H1 (cell line): ENCODE data around the gene SNAP29. TPM values are rescaled to one million over a fixed set of nuclear protein-coding genes. Genes with fewer than 3 reads are reported as not detected.

ENCODE experiments used
- CTCF ChIA-PET: fragments of 300-600 bp; sonication (Branson Sonifier 250); formaldehyde crosslinking; loops from one replicate; lab custom pipeline; 2021; ENCODE audit not compliant: partially characterized antibody; lab: Charles Lee
- POLR2A ChIA-PET: fragments of 300-600 bp; sonication (Branson Sonifier 250); formaldehyde crosslinking; loops from one replicate; lab custom pipeline; 2021; ENCODE audit warnings: inconsistent platforms; ENCODE audit not compliant: partially characterized antibody; lab: Charles Lee
- DNase-seq, 2 experiments: peaks; one replicate each; pipeline versions ENCODE4 v3.0.0 to v3.0.0-alpha.2; 2010 to 2022; ENCODE audit warnings: low spot score in 2 of 2, low read depth in 1 of 2, mixed read lengths in 1 of 2
- FAIRE-seq: peaks from 2 replicates; lab custom pipeline; 2011; peaks lifted over from hg19 to GRCh38; lab: Jason Lieb, UNC
- H2AFZ ChIP-seq: 2 replicates; pipeline ENCODE4 v1.8.1; 2012; ENCODE audit warnings: low read length, inconsistent platforms
- H2AK5ac ChIP-seq: 2 replicates; pipeline ENCODE4 v1.6.1; 2013; ENCODE audit warnings: low read depth, low read length
- H2BK120ac ChIP-seq: replicated peaks from 2 replicates; pipeline ENCODE3; 2013; ENCODE audit warnings: low read depth, low read length, inconsistent platforms
- H2BK12ac ChIP-seq: 2 replicates; pipeline ENCODE4 v1.6.1; 2013; ENCODE audit warnings: low read depth, low read length
- H2BK15ac ChIP-seq: 2 replicates; pipeline ENCODE4 v1.6.1; 2013; ENCODE audit warnings: low read length
- H2BK20ac ChIP-seq: 2 replicates; pipeline ENCODE4 v1.6.1; 2013; ENCODE audit warnings: low read length
- H2BK5ac ChIP-seq: 2 replicates; pipeline ENCODE4 v1.6.1; 2013; ENCODE audit warnings: low read depth, low read length
- H3K14ac ChIP-seq: 2 replicates; pipeline ENCODE4 v1.6.1; 2013; ENCODE audit warnings: inconsistent platforms; ENCODE audit not compliant: insufficient read length
- H3K18ac ChIP-seq: 2 replicates; pipeline ENCODE4 v1.6.1; 2013; ENCODE audit warnings: low read length; ENCODE audit errors: extremely low read depth
- H3K23ac ChIP-seq: 2 replicates; pipeline ENCODE4 v1.6.1; 2013; ENCODE audit warnings: inconsistent platforms; ENCODE audit not compliant: insufficient read length
- H3K23me2 ChIP-seq: 2 replicates; pipeline ENCODE4 v1.6.1; 2013; ENCODE audit warnings: low read depth, low read length
- H3K27ac ChIP-seq: 2 replicates; pipeline ENCODE4 v1.6.1; 2011; ENCODE audit warnings: low read depth, low read length, inconsistent platforms
- H3K27me3 ChIP-seq, 4 experiments: replicated peaks in 1 of 4; 1 replicate in 1 of 4; 2 replicates in 3 of 4; pipeline versions ENCODE4 v1.6.1 to v1.8.1; 2011 to 2013; ENCODE audit warnings: low read length in 3 of 4, mild to moderate bottlenecking in 3 of 4, inconsistent platforms in 2 of 4, mixed read lengths in 2 of 4, moderate library complexity in 1 of 4; ENCODE audit not compliant: control insufficient read depth in 3 of 4, insufficient read depth in 3 of 4; ENCODE audit errors: extremely low read depth in 1 of 4
- H3K36me3 ChIP-seq, 4 experiments: 2 replicates each; pipeline versions ENCODE4 v1.6.1 to v1.8.1; 2011 to 2013; ENCODE audit warnings: mild to moderate bottlenecking in 4 of 4, low read length in 3 of 4, moderate library complexity in 2 of 4, control low read depth in 1 of 4, inconsistent platforms in 1 of 4; ENCODE audit not compliant: insufficient read depth in 4 of 4, control insufficient read depth in 2 of 4
- H3K4ac ChIP-seq: replicated peaks from 2 replicates; pipeline ENCODE3; 2013; ENCODE audit warnings: low read length, low read depth, mixed read lengths, inconsistent platforms; ENCODE audit not compliant: insufficient read length
- H3K4me1 ChIP-seq, 4 experiments: replicated peaks in 1 of 4; 1 replicate in 1 of 4; 2 replicates in 3 of 4; pipeline versions ENCODE4 v1.6.1 to v1.8.1; 2011 to 2013; ENCODE audit warnings: low read length in 3 of 4, inconsistent platforms in 2 of 4, mixed read lengths in 1 of 4; ENCODE audit not compliant: insufficient read depth in 4 of 4, control insufficient read depth in 3 of 4
- H3K4me2 ChIP-seq, 2 experiments: 2 replicates each; pipeline versions ENCODE4 v1.6.1 to v1.8.1; 2011 to 2013; ENCODE audit warnings: low read depth in 2 of 2, low read length in 2 of 2, control low read depth in 1 of 2, inconsistent platforms in 1 of 2, mild to moderate bottlenecking in 1 of 2; ENCODE audit not compliant: insufficient read depth in 1 of 2
- H3K4me3 ChIP-seq, 4 experiments: fragments of 200-600, 300-600 bp in 1 of 4; sonication (generic), shearing (Covaris generic), sonication (Bioruptor Twin) in 1 of 4; 2 replicates each; pipeline versions ENCODE4 v1.5.1 to v1.8.1; 2011 to 2016; ENCODE audit warnings: low read length in 4 of 4, low read depth in 3 of 4, control low read depth in 2 of 4, inconsistent platforms in 2 of 4, mild to moderate bottlenecking in 2 of 4, mixed read lengths in 1 of 4, moderate library complexity in 1 of 4; ENCODE audit not compliant: insufficient read depth in 2 of 4; ENCODE audit errors: extremely low read depth in 1 of 4
- H3K56ac ChIP-seq: replicated peaks from 2 replicates; pipeline ENCODE3; 2013; ENCODE audit warnings: low read depth, mild to moderate bottlenecking, mixed read lengths, low read length, inconsistent platforms; ENCODE audit not compliant: insufficient read length
- H3K79me1 ChIP-seq: 2 replicates; pipeline ENCODE4 v1.6.1; 2013; ENCODE audit warnings: low read depth, low read length, control low read depth
- H3K79me2 ChIP-seq, 2 experiments: 2 replicates each; pipeline versions ENCODE4 v1.6.1 to v1.8.1; 2012 to 2013; ENCODE audit warnings: low read length in 2 of 2, mild to moderate bottlenecking in 2 of 2, inconsistent platforms in 1 of 2; ENCODE audit not compliant: insufficient read depth in 2 of 2, control insufficient read depth in 1 of 2
- H3K9ac ChIP-seq, 4 experiments: replicated peaks in 1 of 4; 1 replicate in 1 of 4; 2 replicates in 3 of 4; pipeline versions ENCODE4 v1.6.1 to v1.8.1; 2011 to 2013; ENCODE audit warnings: low read depth in 3 of 4, low read length in 3 of 4, control low read depth in 2 of 4, mild to moderate bottlenecking in 2 of 4, moderate library complexity in 2 of 4, inconsistent platforms in 1 of 4; ENCODE audit errors: extremely low read depth in 1 of 4
- H3K9me3 ChIP-seq, 2 experiments: 2 replicates each; pipeline versions ENCODE4 v1.6.1 to v1.8.1; 2012 to 2013; ENCODE audit warnings: mild to moderate bottlenecking in 2 of 2, moderate library complexity in 2 of 2, control low read depth in 1 of 2, inconsistent platforms in 1 of 2, low read depth in 1 of 2, low read length in 1 of 2, mixed read lengths in 1 of 2; ENCODE audit not compliant: insufficient read depth in 2 of 2
- H4K20me1 ChIP-seq, 2 experiments: replicated peaks in 1 of 2; 2 replicates each; pipeline versions ENCODE3 to v1.8.1; 2011 to 2013; ENCODE audit warnings: inconsistent platforms in 2 of 2, low read length in 2 of 2, mild to moderate bottlenecking in 1 of 2; ENCODE audit not compliant: insufficient read depth in 2 of 2, control insufficient read depth in 1 of 2
- H4K5ac ChIP-seq: 2 replicates; pipeline ENCODE4 v1.6.1; 2013; ENCODE audit warnings: low read length, low read depth, mixed read lengths, inconsistent platforms; ENCODE audit not compliant: insufficient read length
- H4K8ac ChIP-seq: 2 replicates; pipeline ENCODE4 v1.8.0; 2013; ENCODE audit warnings: mild to moderate bottlenecking, moderate library complexity, low read length, inconsistent platforms; ENCODE audit not compliant: insufficient read depth; ENCODE audit errors: extremely low read depth
- H4K91ac ChIP-seq: replicated peaks from 2 replicates; pipeline ENCODE3; 2013; ENCODE audit warnings: low read length, mixed read lengths, inconsistent platforms; ENCODE audit not compliant: insufficient read length
- BCL11A ChIP-seq, 2 experiments: IDR thresholded peaks; one replicate each; pipeline ENCODE4 v1.6.1; 2011; ENCODE audit warnings: low read depth in 2 of 2, low read length in 2 of 2, mild to moderate bottlenecking in 2 of 2
- EZH2 ChIP-seq: fragments of 200-600 bp; sonication (generic); IDR thresholded peaks from 2 replicates; pipeline ENCODE4 v1.7.1; 2012; ENCODE audit warnings: low read depth, mild to moderate bottlenecking, moderate library complexity, low read length, inconsistent platforms; ENCODE audit not compliant: severe bottlenecking
- HDAC6 ChIP-seq: IDR thresholded peaks from one replicate; pipeline ENCODE4 v1.7.1; 2012; ENCODE audit warnings: low read depth, mild to moderate bottlenecking, inconsistent platforms, low read length, moderate library complexity
- NANOG ChIP-seq: IDR thresholded peaks from 2 replicates; pipeline ENCODE4 v1.6.1; 2011; ENCODE audit warnings: low read length, low read depth, mild to moderate bottlenecking, inconsistent platforms; ENCODE audit not compliant: insufficient read depth, poor library complexity, severe bottlenecking
- PHF8 ChIP-seq: fragments of 200-600 bp; sonication (generic); conservative IDR thresholded peaks from 2 replicates; pipeline ENCODE4 v1.7.1; 2012; ENCODE audit warnings: low read depth, mild to moderate bottlenecking, inconsistent platforms, low read length, moderate library complexity
- POLR2A ChIP-seq, 2 experiments: IDR thresholded peaks; 1 replicate in 1 of 2; 2 replicates in 1 of 2; pipeline ENCODE4 v1.6.1; 2011; ENCODE audit warnings: low read depth in 2 of 2, low read length in 2 of 2, mild to moderate bottlenecking in 2 of 2; ENCODE audit errors: control extremely low read depth in 1 of 2
- RAD21 ChIP-seq, 2 experiments: IDR thresholded peaks in 1 of 2; conservative IDR thresholded peaks in 1 of 2; 2 replicates each; pipeline ENCODE4 v1.6.1; 2011; ENCODE audit warnings: low read depth in 2 of 2, low read length in 2 of 2, improper control_type of control experiment in 1 of 2, inconsistent platforms in 1 of 2, mild to moderate bottlenecking in 1 of 2, moderate library complexity in 1 of 2
- RFX5 ChIP-seq: IDR thresholded peaks from 2 replicates; pipeline ENCODE4 v1.6.1; 2011; ENCODE audit warnings: low read depth, low read length, improper control_type of control experiment, borderline replicate concordance
- RNF2 ChIP-seq: fragments of 200-900, 300-1000 bp; sonication (generic); IDR thresholded peaks from 2 replicates; pipeline ENCODE4 v1.7.1; 2016; ENCODE audit warnings: borderline replicate concordance, low read depth, mild to moderate bottlenecking, antibody characterized with exemption, low read length; ENCODE audit not compliant: poor library complexity, severe bottlenecking; ENCODE audit errors: missing control alignments
- SAP30 ChIP-seq: fragments of 300-600 bp; sonication (generic); IDR thresholded peaks from 2 replicates; pipeline ENCODE4 v1.7.1; 2012; ENCODE audit warnings: low read length, moderate library complexity, mild to moderate bottlenecking, inconsistent platforms; ENCODE audit not compliant: insufficient read depth, insufficient replicate concordance
- SP4 ChIP-seq: IDR thresholded peaks from 2 replicates; pipeline ENCODE4 v1.6.1; 2012; ENCODE audit warnings: low read length, inconsistent platforms
- TCF12 ChIP-seq: IDR thresholded peaks from 2 replicates; pipeline ENCODE4 v1.6.1; 2011; ENCODE audit warnings: low read depth, mild to moderate bottlenecking, low read length
- WGBS, 2 experiments: shearing (Covaris generic) in 1 of 2; methylation state at CpG; one replicate each; pipeline versions ENCODE4 v1.1.6 to v1.1.7; 2013 to 2015; ENCODE audit warnings: low lambda C conversion rate in 2 of 2, mixed read lengths in 2 of 2, inconsistent platforms in 1 of 2, low coverage in 1 of 2, missing lambda C conversion rate in 1 of 2; ENCODE audit not compliant: insufficient replicate concordance in 2 of 2, insufficient coverage in 1 of 2, insufficient read length in 1 of 2; ENCODE audit errors: extremely low coverage in 1 of 2, missing lambda C conversion rate in 1 of 2; 5-methylcytosine and 5-hydroxymethylcytosine counted together
- polyA plus RNA-seq, 7 experiments: library from polyadenylated mRNA; depleted of rRNA in 3 of 7; stranded (reverse) in 5 of 7; unstranded in 2 of 7; fragments of >200 nt in 5 of 7; fragments of 200-250 nt in 2 of 7; gene quantifications; 1 replicate in 5 of 7; 2 replicates in 1 of 7; 4 replicates in 1 of 7; pipeline versions ENCODE4 v1.2.1 to v1.2.3, GENCODE V29; 2011 to 2013; ENCODE audit warnings: missing spikeins in 2 of 7, mixed read lengths in 2 of 7
- total RNA-seq: library from RNA; stranded (reverse); fragmentation: NEBNext Ultra II Directional; extraction: Animal tissue kit (Norgen Biotek cat#: 25700); gene quantifications from 2 replicates; pipeline ENCODE4 v1.2.1, GENCODE V29; 2021

SNAP29 gene
- total and polyA plus RNA-seq, 2 of the 8 experiments (the other 6 are each of a cell fraction or from before 2014, with no cell fraction given): 11.8 to 15.0 TPM

- no peak overlapping the region for H3K18ac ChIP-seq
- no peak overlapping the region for H3K27ac ChIP-seq
- CTCF ChIA-PET: interaction anchor here (0.7 to 1.4 kb wide), 7 partner anchors 11 to 62 kb away, joined by 3 to 10 read pairs (median 3); partner anchors contain the start of gene CRKL
- no peaks in the 10 kb centered on the region; a peak in 1 of 8 replicates for H3K36me3 ChIP-seq
- 93% methylated on average over 8 of the region's 8 CpGs; no CpG with 5 or more reads in 1 of the 2 experiments for WGBS, 2 experiments
- H2BK120ac ChIP-seq: no peak overlapping the region
- H2BK20ac ChIP-seq: no peak overlapping the region
- DNase-seq (no peak), FAIRE-seq (no peak)
- H2BK5ac ChIP-seq: no peak overlapping the region
- H2AFZ ChIP-seq: no peak overlapping the region
- no peak overlapping the region; a peak in 1 of 7 replicates for H3K9ac ChIP-seq
- no peak overlapping the region for H3K56ac ChIP-seq
- H3K23me2 ChIP-seq: no peaks in the 10 kb centered on the region
- no peak overlapping the region for H2BK12ac ChIP-seq
- H3K27me3 ChIP-seq: no peaks in the 10 kb centered on the region
- no peak overlapping the region for H3K4ac ChIP-seq
- no peak overlapping the region for H4K5ac ChIP-seq
- no peak overlapping the region for H2AK5ac ChIP-seq
- no peaks in the 10 kb centered on the region for H3K79me2 ChIP-seq
- no peaks in the 10 kb centered on the region; a peak in 1 of 7 replicates for H3K4me1 ChIP-seq
- no peaks in the 10 kb centered on the region for H3K9me3 ChIP-seq
- no peak overlapping the region for H3K23ac ChIP-seq
- no peak overlapping the region for H3K4me2 ChIP-seq
- no peaks in the 10 kb centered on the region; the same call in none of the 2 replicates for H3K79me1 ChIP-seq
- H4K91ac ChIP-seq: no peak overlapping the region
- POLR2A ChIA-PET: interaction anchor here (0.9 kb wide), 1 partner anchor 7 kb away, joined by 6 read pairs; no protein-coding TSS in a partner anchor
- peaks cover 1 to 6% of the 10 kb centered on the region in 2 experiments for H4K20me1 ChIP-seq
- no peak overlapping the region for H3K4me3 ChIP-seq
- no peak overlapping the region for H4K8ac ChIP-seq
- TF ChIP-seq SP4 (no peak), SAP30 (no peak), HDAC6 (no peak), NANOG (no peak), RNF2 (no peak), RFX5 (no peak), RAD21 (IDR thresholded peaks at IDR 0.05 in 1 of 2, conservative IDR thresholded peaks at IDR 0.05 in 1 of 2; ENCODE audit: low read depth in 2 of 2, low read length in 2 of 2) (no peak), TCF12 (no peak), EZH2 (no peak), PHF8 (no peak), POLR2A (IDR thresholded peaks at IDR 0.05; ENCODE audit: control extremely low read depth in 1 of 2, low read depth in 2 of 2, low read length in 2 of 2) (no peak), BCL11A (IDR thresholded peaks at IDR 0.05; ENCODE audit: low read depth in 2 of 2, low read length in 2 of 2) (no peak)
- H3K14ac ChIP-seq: no peak overlapping the region
- no peak overlapping the region for H2BK15ac ChIP-seq
Measured at GRCh38 chr22:20865875-20866445, 7.2 kb downstream of the SNAP29 start.
